CMK (cell line): ENCODE measurements around the gene ACTN4.
"Not testable (repeated sequence)": the region's sequence is repeated elsewhere in the genome, so short reads cannot be mapped to it uniquely, and the experiment has no call there.

Experiments used
- DNase-seq: peaks from one replicate; pipeline ENCODE4 v3.0.0-alpha.2; 2010; ENCODE audit warnings: low read depth

ACTN4 gene

GRCh38 chr19:38770228-38770948 is 122.9 kb downstream of the ACTN4 start:
- not testable (repeated sequence) for DNase-seq

GRCh38 chr19:38770949-38771275 is 123.5 kb downstream of the ACTN4 start:
- not testable (repeated sequence) for DNase-seq

GRCh38 chr19:38771569-38771968 is 124.1 kb downstream of the ACTN4 start:
- not testable (repeated sequence) for DNase-seq

GRCh38 chr19:38773469-38774177 is 126.2 kb downstream of the ACTN4 start, which contains the start of gene LGALS7:
Gene LGALS7 (minus strand): TSS chr19:38773517. CDS start chr19:38773492, 25 bp downstream.
- DNase-seq = no peak

- DNase-seq = no peak
Observed at GRCh38 chr19:38774181-38774950, 126.9 kb downstream of the ACTN4 start.

GRCh38 chr19:38778733-38779132 is 131.3 kb downstream of the ACTN4 start:
- no peak for DNase-seq

GRCh38 chr19:38780443-38780842 is 133.0 kb downstream of the ACTN4 start:
- DNase-seq = no peak

- peak; percentile 22 for DNase-seq
Observed at GRCh38 chr19:38781058-38781457, 133.6 kb downstream of the ACTN4 start.
